K562 (cell line): ENCODE data around the gene GALNT5. TPM values are rescaled to one million over a fixed set of nuclear protein-coding genes. Genes with fewer than 3 reads are reported as not detected.
A peak's percentile ranks its signal among the peaks of the same experiment; 100 is the strongest.

ENCODE experiments used
- BCL6 ChIP-seq: fragments of 250-450 bp; sonication (Bioruptor Pico); IDR thresholded peaks from 2 replicates; pipeline ENCODE4 v1.4.0; 2020
- CBX1 ChIP-seq: sonication (generic); IDR thresholded peaks from 2 replicates; pipeline ENCODE4 v1.6.1; 2016; ENCODE audit warnings: antibody characterized with exemption, low read depth, mild to moderate bottlenecking
- CXXC5 ChIP-seq: fragments of 250-450 bp; sonication (Bioruptor Pico); IDR thresholded peaks from 2 replicates; pipeline ENCODE4 v1.8.0; 2022; ENCODE audit warnings: inconsistent platforms, mild to moderate bottlenecking, moderate library complexity
- DDX20 ChIP-seq: fragments of 450-650 bp; IDR thresholded peaks from 2 replicates; pipeline ENCODE4 v1.6.1; 2016; ENCODE audit warnings: missing genetic modification characterization, low read depth, mild to moderate bottlenecking, missing compliant biosample characterization, moderate library complexity
- DMBX1 ChIP-seq: fragments of 250-450 bp; sonication (Bioruptor Pico); IDR thresholded peaks from 2 replicates; pipeline ENCODE4 v1.8.0; 2022; ENCODE audit warnings: inconsistent platforms, mild to moderate bottlenecking, moderate library complexity, borderline replicate concordance
- HNRNPH1 ChIP-seq: fragments of 200-400 bp; formaldehyde crosslinking; optimal IDR thresholded peaks from 2 replicates; pipeline ENCODE3; 2017; ENCODE audit warnings: low read depth, mild to moderate bottlenecking, low read length, moderate library complexity
- KLF1 ChIP-seq: fragments of 450-650 bp; IDR thresholded peaks from 2 replicates; pipeline ENCODE4 v1.6.1; 2016; ENCODE audit warnings: missing genetic modification characterization, missing compliant biosample characterization
- KLF6 ChIP-seq: fragments of 250-450 bp; sonication (Bioruptor Pico); IDR thresholded peaks from 2 replicates; pipeline ENCODE4 v1.4.0; 2020; ENCODE audit warnings: mild to moderate bottlenecking, moderate library complexity, borderline replicate concordance
- MED1 ChIP-seq: sonication (generic); formaldehyde crosslinking; IDR thresholded peaks from 2 replicates; pipeline ENCODE4 v1.8.1; 2023; ENCODE audit warnings: missing genetic modification reagents, borderline replicate concordance
- NR2C1 ChIP-seq, 2 experiments: fragments of 450-650 bp; IDR thresholded peaks; 2 replicates each; pipeline ENCODE4 v1.6.1; 2017; ENCODE audit warnings: mild to moderate bottlenecking in 2 of 2, antibody characterized with exemption in 1 of 2, inconsistent platforms in 1 of 2, missing compliant biosample characterization in 1 of 2, missing genetic modification characterization in 1 of 2
- NR4A1 ChIP-seq, 2 experiments: fragments of 250-450 bp in 1 of 2; fragments of 450-650 bp in 1 of 2; sonication (Bioruptor Pico) in 1 of 2; IDR thresholded peaks; 2 replicates each; pipeline versions ENCODE4 v1.4.0 to v1.6.1; 2016 to 2020; ENCODE audit warnings: mild to moderate bottlenecking in 2 of 2, missing compliant biosample characterization in 1 of 2, missing genetic modification characterization in 1 of 2, moderate library complexity in 1 of 2
- PHB ChIP-seq: fragments of 250-450 bp; sonication (Bioruptor Pico); IDR thresholded peaks from 2 replicates; pipeline ENCODE4 v1.5.0; 2021
- XRCC5 ChIP-seq: fragments of 200-400 bp; formaldehyde crosslinking; IDR thresholded peaks from 2 replicates; pipeline ENCODE4 v1.6.1; 2017; ENCODE audit warnings: low read depth, mild to moderate bottlenecking, low read length
- ZBTB12 ChIP-seq: fragments of 250-450 bp; sonication (Bioruptor Pico); IDR thresholded peaks from 2 replicates; pipeline ENCODE4 v1.4.0; 2020
- ZFX ChIP-seq: sonication (generic); formaldehyde crosslinking; IDR thresholded peaks from 2 replicates; pipeline ENCODE4 v1.8.0; 2022; ENCODE audit warnings: mild to moderate bottlenecking, missing genetic modification reagents, moderate library complexity
- ZNF398 ChIP-seq: fragments of 250-450 bp; sonication (Bioruptor Pico); IDR thresholded peaks from 2 replicates; pipeline ENCODE4 v1.8.0; 2021; ENCODE audit warnings: moderate library complexity, mild to moderate bottlenecking, inconsistent platforms
- ZNF511 ChIP-seq: sonication (generic); formaldehyde crosslinking; IDR thresholded peaks from 2 replicates; pipeline ENCODE4 v1.8.0; 2022; ENCODE audit warnings: mild to moderate bottlenecking, missing genetic modification reagents
- ZNF639 ChIP-seq, 2 experiments: fragments of 200-800 bp in 1 of 2; sonication (Bioruptor generic) in 1 of 2; sonication (generic) in 1 of 2; formaldehyde crosslinking in 1 of 2; IDR thresholded peaks in 1 of 2; conservative IDR thresholded peaks in 1 of 2; 2 replicates each; pipeline versions ENCODE4 v1.5.0 to v1.6.1; 2016 to 2020; ENCODE audit warnings: missing compliant biosample characterization in 1 of 2, missing genetic modification characterization in 1 of 2, missing genetic modification reagents in 1 of 2
- ZNF740 ChIP-seq, 3 experiments: fragments of 200-800 bp in 1 of 3; sonication (Bioruptor generic) in 1 of 3; sonication (generic) in 1 of 3; formaldehyde crosslinking in 1 of 3; IDR thresholded peaks; 2 replicates each; pipeline versions ENCODE4 v1.6.1 to v1.8.0; 2016 to 2022; ENCODE audit warnings: mild to moderate bottlenecking in 2 of 3, missing compliant biosample characterization in 2 of 3, missing genetic modification characterization in 2 of 3, missing genetic modification reagents in 1 of 3
- ZNF766 ChIP-seq: fragments of 200-800 bp; sonication (Bioruptor generic); conservative IDR thresholded peaks from 2 replicates; pipeline ENCODE4 v1.6.1; 2016; ENCODE audit warnings: missing genetic modification characterization, missing compliant biosample characterization
- polyA plus RNA-seq, 8 experiments: library from polyadenylated mRNA; depleted of rRNA in 4 of 8; stranded (reverse) in 5 of 8; unstranded in 3 of 8; fragments of >200 nt; fragmentation: Nextera tagmentation in 2 of 8; fragmentation: Illumina TruSeq in 1 of 8; extraction: Ambion mirVana in 2 of 8; extraction: Trizol in 1 of 8; gene quantifications; 2 replicates each; pipeline versions ENCODE4 v1.2.1 to v1.2.3, GENCODE V29; 2011 to 2014; ENCODE audit warnings: inconsistent platforms in 1 of 8, missing spikeins in 1 of 8
- total RNA-seq, 7 experiments: library from RNA; depleted of rRNA in 6 of 7; stranded (reverse); fragments of >200 nt in 6 of 7; fragmentation: Illumina TruSeq in 2 of 7; extraction: Trizol in 2 of 7; gene quantifications; 2 replicates each; pipeline versions ENCODE4 v1.2.1 to v1.2.3, GENCODE V29; 2011 to 2021; ENCODE audit warnings: low replicate concordance in 1 of 7

Gene GALNT5
- total and polyA plus RNA-seq, 9 of the 15 experiments (the other 6 are each of a cell fraction or from before 2014, with no cell fraction given) = 21.6 to 73.0 (median 54.7) TPM

- TF ChIP-seq DDX20 = peak; percentile 92
- no peak for TF ChIP-seq XRCC5
- TF ChIP-seq HNRNPH1 = no peak
- 0 out of 2 replicates have a peak, but pooled peaks have one; percentile 33 for TF ChIP-seq ZBTB12 (CRISPR knock-in tag)
- TF ChIP-seq NR4A1 (CRISPR knock-in tag; IDR thresholded peaks at IDR 0.05) = no peak
- peak; percentile 92 for TF ChIP-seq NR4A1 (tag; IDR thresholded peaks at IDR 0.05)
- no peak for TF ChIP-seq MED1 (CRISPR knock-in tag)
- peak; percentile 99 for TF ChIP-seq DMBX1 (CRISPR knock-in tag)
- no peak for TF ChIP-seq ZNF511 (CRISPR knock-in tag)
- peak; percentile 86 for TF ChIP-seq CXXC5 (CRISPR knock-in tag)
- TF ChIP-seq BCL6 (CRISPR knock-in tag) = no peak
- TF ChIP-seq KLF1 (tag) = 0 out of 2 replicates have a peak, but pooled peaks have one; percentile 42
- no peak for TF ChIP-seq PHB (CRISPR knock-in tag)
- peak; percentile 57; the same call in 1 of the 2 replicates for TF ChIP-seq ZNF766 (CRISPR knock-in tag)
- 0 out of 4 replicates have a peak, but pooled peaks of 1 of the 2 experiments have one; percentile 56 for TF ChIP-seq ZNF639 (CRISPR knock-in tag; conservative IDR thresholded peaks at IDR 0.05 in 1 of 2, IDR thresholded peaks at IDR 0.05 in 1 of 2)
- TF ChIP-seq NR2C1 (IDR thresholded peaks at IDR 0.05) = no peak
- peak; percentile 80 for TF ChIP-seq NR2C1 (tag; IDR thresholded peaks at IDR 0.05)
- TF ChIP-seq ZFX = peak; percentile 16; the same call in 1 of the 2 replicates
- TF ChIP-seq KLF6 (CRISPR knock-in tag) = peak; percentile 77; the same call in 1 of the 2 replicates
- no peak for TF ChIP-seq CBX1
- no peak for TF ChIP-seq ZNF740 (CRISPR knock-in tag; IDR thresholded peaks at IDR 0.05)
- peak in 1 of 2 experiments; percentile 91; a peak in 2 of 4 replicates for TF ChIP-seq ZNF740 (tag; IDR thresholded peaks at IDR 0.05)
- TF ChIP-seq ZNF398 = peak; percentile 83
Measured at GRCh38 chr2:157246765-157247407, 10.6 kb upstream of the GALNT5 start (continued).
